H1 (cell line): Measurements from ENCODE around the gene ZNF487. TPM values are rescaled to one million over a fixed set of nuclear protein-coding genes. Genes with fewer than 3 reads are reported as not detected.
"Not testable (repeated sequence)": the region's sequence is repeated elsewhere in the genome, so short reads cannot be mapped to it uniquely, and the experiment has no call there.

Source experiments
- CTCF ChIA-PET: fragments of 300-600 bp; sonication (Branson Sonifier 250); formaldehyde crosslinking; loops from one replicate; lab custom pipeline; 2021; ENCODE audit not compliant: partially characterized antibody; lab: Charles Lee
- POLR2A ChIA-PET: fragments of 300-600 bp; sonication (Branson Sonifier 250); formaldehyde crosslinking; loops from one replicate; lab custom pipeline; 2021; ENCODE audit warnings: inconsistent platforms; ENCODE audit not compliant: partially characterized antibody; lab: Charles Lee
- DNase-seq, 2 experiments: peaks; one replicate each; pipeline versions ENCODE4 v3.0.0 to v3.0.0-alpha.2; 2010 to 2022; ENCODE audit warnings: low spot score in 2 of 2, low read depth in 1 of 2, mixed read lengths in 1 of 2
- FAIRE-seq: peaks from 2 replicates; lab custom pipeline; 2011; peaks lifted over from hg19 to GRCh38; lab: Jason Lieb, UNC
- H2AFZ ChIP-seq: 2 replicates; pipeline ENCODE4 v1.8.1; 2012; ENCODE audit warnings: low read length, inconsistent platforms
- H2AK5ac ChIP-seq: 2 replicates; pipeline ENCODE4 v1.6.1; 2013; ENCODE audit warnings: low read depth, low read length
- H2BK120ac ChIP-seq: replicated peaks from 2 replicates; pipeline ENCODE3; 2013; ENCODE audit warnings: low read depth, low read length, inconsistent platforms
- H2BK12ac ChIP-seq: 2 replicates; pipeline ENCODE4 v1.6.1; 2013; ENCODE audit warnings: low read depth, low read length
- H2BK15ac ChIP-seq: 2 replicates; pipeline ENCODE4 v1.6.1; 2013; ENCODE audit warnings: low read length
- H2BK20ac ChIP-seq: 2 replicates; pipeline ENCODE4 v1.6.1; 2013; ENCODE audit warnings: low read length
- H2BK5ac ChIP-seq: 2 replicates; pipeline ENCODE4 v1.6.1; 2013; ENCODE audit warnings: low read depth, low read length
- H3K14ac ChIP-seq: 2 replicates; pipeline ENCODE4 v1.6.1; 2013; ENCODE audit warnings: inconsistent platforms; ENCODE audit not compliant: insufficient read length
- H3K18ac ChIP-seq: 2 replicates; pipeline ENCODE4 v1.6.1; 2013; ENCODE audit warnings: low read length; ENCODE audit errors: extremely low read depth
- H3K23ac ChIP-seq: 2 replicates; pipeline ENCODE4 v1.6.1; 2013; ENCODE audit warnings: inconsistent platforms; ENCODE audit not compliant: insufficient read length
- H3K23me2 ChIP-seq: 2 replicates; pipeline ENCODE4 v1.6.1; 2013; ENCODE audit warnings: low read depth, low read length
- H3K27ac ChIP-seq: 2 replicates; pipeline ENCODE4 v1.6.1; 2011; ENCODE audit warnings: low read depth, low read length, inconsistent platforms
- H3K27me3 ChIP-seq, 4 experiments: replicated peaks in 1 of 4; 1 replicate in 1 of 4; 2 replicates in 3 of 4; pipeline versions ENCODE4 v1.6.1 to v1.8.1; 2011 to 2013; ENCODE audit warnings: low read length in 3 of 4, mild to moderate bottlenecking in 3 of 4, inconsistent platforms in 2 of 4, mixed read lengths in 2 of 4, moderate library complexity in 1 of 4; ENCODE audit not compliant: control insufficient read depth in 3 of 4, insufficient read depth in 3 of 4; ENCODE audit errors: extremely low read depth in 1 of 4
- H3K36me3 ChIP-seq, 4 experiments: 2 replicates each; pipeline versions ENCODE4 v1.6.1 to v1.8.1; 2011 to 2013; ENCODE audit warnings: mild to moderate bottlenecking in 4 of 4, low read length in 3 of 4, moderate library complexity in 2 of 4, control low read depth in 1 of 4, inconsistent platforms in 1 of 4; ENCODE audit not compliant: insufficient read depth in 4 of 4, control insufficient read depth in 2 of 4
- H3K4ac ChIP-seq: replicated peaks from 2 replicates; pipeline ENCODE3; 2013; ENCODE audit warnings: low read length, low read depth, mixed read lengths, inconsistent platforms; ENCODE audit not compliant: insufficient read length
- H3K4me1 ChIP-seq, 4 experiments: replicated peaks in 1 of 4; 1 replicate in 1 of 4; 2 replicates in 3 of 4; pipeline versions ENCODE4 v1.6.1 to v1.8.1; 2011 to 2013; ENCODE audit warnings: low read length in 3 of 4, inconsistent platforms in 2 of 4, mixed read lengths in 1 of 4; ENCODE audit not compliant: insufficient read depth in 4 of 4, control insufficient read depth in 3 of 4
- H3K4me2 ChIP-seq, 2 experiments: 2 replicates each; pipeline versions ENCODE4 v1.6.1 to v1.8.1; 2011 to 2013; ENCODE audit warnings: low read depth in 2 of 2, low read length in 2 of 2, control low read depth in 1 of 2, inconsistent platforms in 1 of 2, mild to moderate bottlenecking in 1 of 2; ENCODE audit not compliant: insufficient read depth in 1 of 2
- H3K4me3 ChIP-seq, 4 experiments: fragments of 200-600, 300-600 bp in 1 of 4; sonication (generic), shearing (Covaris generic), sonication (Bioruptor Twin) in 1 of 4; 2 replicates each; pipeline versions ENCODE4 v1.5.1 to v1.8.1; 2011 to 2016; ENCODE audit warnings: low read length in 4 of 4, low read depth in 3 of 4, control low read depth in 2 of 4, inconsistent platforms in 2 of 4, mild to moderate bottlenecking in 2 of 4, mixed read lengths in 1 of 4, moderate library complexity in 1 of 4; ENCODE audit not compliant: insufficient read depth in 2 of 4; ENCODE audit errors: extremely low read depth in 1 of 4
- H3K56ac ChIP-seq: replicated peaks from 2 replicates; pipeline ENCODE3; 2013; ENCODE audit warnings: low read depth, mild to moderate bottlenecking, mixed read lengths, low read length, inconsistent platforms; ENCODE audit not compliant: insufficient read length
- H3K79me1 ChIP-seq: 2 replicates; pipeline ENCODE4 v1.6.1; 2013; ENCODE audit warnings: low read depth, low read length, control low read depth
- H3K79me2 ChIP-seq, 2 experiments: 2 replicates each; pipeline versions ENCODE4 v1.6.1 to v1.8.1; 2012 to 2013; ENCODE audit warnings: low read length in 2 of 2, mild to moderate bottlenecking in 2 of 2, inconsistent platforms in 1 of 2; ENCODE audit not compliant: insufficient read depth in 2 of 2, control insufficient read depth in 1 of 2
- H3K9ac ChIP-seq, 4 experiments: replicated peaks in 1 of 4; 1 replicate in 1 of 4; 2 replicates in 3 of 4; pipeline versions ENCODE4 v1.6.1 to v1.8.1; 2011 to 2013; ENCODE audit warnings: low read depth in 3 of 4, low read length in 3 of 4, control low read depth in 2 of 4, mild to moderate bottlenecking in 2 of 4, moderate library complexity in 2 of 4, inconsistent platforms in 1 of 4; ENCODE audit errors: extremely low read depth in 1 of 4
- H3K9me3 ChIP-seq, 2 experiments: 2 replicates each; pipeline versions ENCODE4 v1.6.1 to v1.8.1; 2012 to 2013; ENCODE audit warnings: mild to moderate bottlenecking in 2 of 2, moderate library complexity in 2 of 2, control low read depth in 1 of 2, inconsistent platforms in 1 of 2, low read depth in 1 of 2, low read length in 1 of 2, mixed read lengths in 1 of 2; ENCODE audit not compliant: insufficient read depth in 2 of 2
- H4K20me1 ChIP-seq, 2 experiments: replicated peaks in 1 of 2; 2 replicates each; pipeline versions ENCODE3 to v1.8.1; 2011 to 2013; ENCODE audit warnings: inconsistent platforms in 2 of 2, low read length in 2 of 2, mild to moderate bottlenecking in 1 of 2; ENCODE audit not compliant: insufficient read depth in 2 of 2, control insufficient read depth in 1 of 2
- H4K5ac ChIP-seq: 2 replicates; pipeline ENCODE4 v1.6.1; 2013; ENCODE audit warnings: low read length, low read depth, mixed read lengths, inconsistent platforms; ENCODE audit not compliant: insufficient read length
- H4K8ac ChIP-seq: 2 replicates; pipeline ENCODE4 v1.8.0; 2013; ENCODE audit warnings: mild to moderate bottlenecking, moderate library complexity, low read length, inconsistent platforms; ENCODE audit not compliant: insufficient read depth; ENCODE audit errors: extremely low read depth
- H4K91ac ChIP-seq: replicated peaks from 2 replicates; pipeline ENCODE3; 2013; ENCODE audit warnings: low read length, mixed read lengths, inconsistent platforms; ENCODE audit not compliant: insufficient read length
- KDM1A ChIP-seq: fragments of 200-600, 300-600 bp; sonication (generic); IDR thresholded peaks from 2 replicates; pipeline ENCODE4 v1.7.1; 2016; ENCODE audit warnings: mild to moderate bottlenecking, low read length, borderline replicate concordance
- SIN3A ChIP-seq, 2 experiments: IDR thresholded peaks in 1 of 2; conservative IDR thresholded peaks in 1 of 2; 2 replicates each; pipeline ENCODE4 v1.6.1; 2011 to 2012; ENCODE audit warnings: low read length in 2 of 2, improper control_type of control experiment in 1 of 2, low read depth in 1 of 2, mild to moderate bottlenecking in 1 of 2
- SUZ12 ChIP-seq: fragments of 200-600 bp; sonication (generic); IDR thresholded peaks from 2 replicates; pipeline ENCODE4 v1.6.1; 2012; ENCODE audit warnings: mild to moderate bottlenecking, inconsistent platforms, low read length, moderate library complexity, mixed read lengths
- WGBS, 2 experiments: shearing (Covaris generic) in 1 of 2; methylation state at CpG; one replicate each; pipeline versions ENCODE4 v1.1.6 to v1.1.7; 2013 to 2015; ENCODE audit warnings: low lambda C conversion rate in 2 of 2, mixed read lengths in 2 of 2, inconsistent platforms in 1 of 2, low coverage in 1 of 2, missing lambda C conversion rate in 1 of 2; ENCODE audit not compliant: insufficient replicate concordance in 2 of 2, insufficient coverage in 1 of 2, insufficient read length in 1 of 2; ENCODE audit errors: extremely low coverage in 1 of 2, missing lambda C conversion rate in 1 of 2; 5-methylcytosine and 5-hydroxymethylcytosine counted together
- polyA plus RNA-seq, 7 experiments: library from polyadenylated mRNA; depleted of rRNA in 3 of 7; stranded (reverse) in 5 of 7; unstranded in 2 of 7; fragments of >200 nt in 5 of 7; fragments of 200-250 nt in 2 of 7; gene quantifications; 1 replicate in 5 of 7; 2 replicates in 1 of 7; 4 replicates in 1 of 7; pipeline versions ENCODE4 v1.2.1 to v1.2.3, GENCODE V29; 2011 to 2013; ENCODE audit warnings: missing spikeins in 2 of 7, mixed read lengths in 2 of 7
- total RNA-seq: library from RNA; stranded (reverse); fragmentation: NEBNext Ultra II Directional; extraction: Animal tissue kit (Norgen Biotek cat#: 25700); gene quantifications from 2 replicates; pipeline ENCODE4 v1.2.1, GENCODE V29; 2021
- TF ChIP-seq, protein P1 (sequence below): IDR thresholded peaks from 2 replicates; pipeline ENCODE4 v1.6.1; 2012; ENCODE audit warnings: inconsistent platforms

Gene ZNF487
- total and polyA plus RNA-seq, 2 of the 8 experiments (the other 6 are each of a cell fraction or from before 2014, with no cell fraction given) = 1.9 to 2.5 TPM

DNA sequence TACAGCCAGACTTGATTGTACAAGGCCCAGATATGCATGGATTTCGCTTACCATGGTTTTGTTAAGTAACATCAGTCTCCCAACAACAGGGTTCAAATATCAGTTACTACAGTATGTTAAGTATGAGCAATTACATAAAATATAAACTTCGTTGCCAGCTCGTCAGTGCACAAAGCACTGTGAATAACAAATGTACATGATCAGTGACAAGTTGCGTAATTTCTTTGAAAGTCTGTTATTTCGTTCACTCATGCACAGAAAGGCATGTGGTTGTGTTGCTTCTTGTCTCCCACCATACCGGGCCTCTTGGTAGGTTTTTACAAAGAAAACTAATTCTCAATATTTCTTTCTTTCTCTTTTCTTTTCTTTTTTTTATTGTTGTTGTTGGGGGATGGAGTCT lies 12.5 kb upstream of the ZNF487 start (continued):
- TF ChIP-seq KDM1A = no peak
- no peak for TF ChIP-seq SIN3A (conservative IDR thresholded peaks at IDR 0.05 in 1 of 2, IDR thresholded peaks at IDR 0.05 in 1 of 2; ENCODE audit: low read depth in 1 of 2, low read length in 2 of 2)
- no peak for TF ChIP-seq SUZ12
- TF ChIP-seq, protein P1, sequence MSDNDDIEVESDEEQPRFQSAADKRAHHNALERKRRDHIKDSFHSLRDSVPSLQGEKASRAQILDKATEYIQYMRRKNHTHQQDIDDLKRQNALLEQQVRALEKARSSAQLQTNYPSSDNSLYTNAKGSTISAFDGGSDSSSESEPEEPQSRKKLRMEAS = no peak

DNA sequence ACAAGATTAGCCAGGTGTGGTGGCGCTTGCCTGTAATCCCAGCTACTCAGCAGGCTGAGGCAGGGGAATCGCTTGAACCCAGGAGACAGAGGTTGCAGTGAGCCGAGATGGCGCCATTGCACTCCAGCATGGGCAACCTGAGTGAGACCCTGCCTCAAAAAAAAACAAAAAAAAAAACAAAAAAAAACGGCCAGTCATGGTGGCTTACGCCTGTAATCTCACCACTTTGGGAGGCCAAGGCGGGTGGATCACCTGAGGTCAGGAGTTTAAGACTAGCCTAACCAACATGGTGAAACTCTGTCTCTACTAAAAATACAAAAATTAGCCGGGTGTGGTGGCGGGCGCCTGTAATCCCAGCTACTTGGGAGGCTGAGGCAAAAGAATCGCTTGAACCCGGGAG lies 10.4 kb upstream of the ZNF487 start:
- H3K4me2 ChIP-seq, H3K36me3 ChIP-seq, H2AFZ ChIP-seq, H3K79me1 ChIP-seq, H3K27ac ChIP-seq, H3K56ac ChIP-seq, H3K9ac ChIP-seq, H3K79me2 ChIP-seq, H3K14ac ChIP-seq, H3K18ac ChIP-seq, H2BK5ac ChIP-seq, H4K8ac ChIP-seq, H3K4me3 ChIP-seq, DNase-seq, H3K27me3 ChIP-seq, H2BK20ac ChIP-seq, H3K4me1 ChIP-seq, CTCF ChIA-PET, H3K23ac ChIP-seq, H4K5ac ChIP-seq, H2AK5ac ChIP-seq, H2BK120ac ChIP-seq, H2BK15ac ChIP-seq, H4K20me1 ChIP-seq, H4K91ac ChIP-seq, H2BK12ac ChIP-seq, H3K4ac ChIP-seq, H3K9me3 ChIP-seq, H3K23me2 ChIP-seq, FAIRE-seq: not testable (repeated sequence)
- 92% methylated on average over 12 of the region's 12 CpGs; no CpG with 5 or more reads in 1 of the 2 experiments for WGBS, 2 experiments
- POLR2A ChIA-PET = interaction anchor here (0.8 to 1.8 kb wide), 2 partner anchors 19 to 28 kb away, joined by 3 to 6 read pairs; no protein-coding TSS in a partner anchor
